ENCODE measurements around the gene C5orf15. TPM values are rescaled to one million over a fixed set of nuclear protein-coding genes. Genes with fewer than 3 reads are reported as not detected.

The C5orf15 gene
- total RNA-seq, 3 donors from 2014 or later, result 40.6 to 68.9 (median 41.0) TPM

- DNase-seq (ENCODE audit: low spot score in 2 of 2), result no peak
- Histone ChIP-seq H3K27me3 (no peaks in the 10 kb centered on the region), H3K27ac (no peak overlapping the region), H3K36me3 (no peaks in the 10 kb centered on the region), H3K9me3 (no peaks in the 10 kb centered on the region), H3K4me1 (no peaks in the 10 kb centered on the region), H3K4me3 (no peak overlapping the region)
- intact Hi-C loops (cut with DNase I; ENCODE audit: low total_unique reads), result no loop called here
- TF ChIP-seq CTCF (IDR thresholded peaks at IDR 0.05) (no peak), POLR2AphosphoS5 (IDR thresholded peaks at IDR 0.05) (no peak), POLR2A (IDR thresholded peaks at IDR 0.05) (no peak)
These were observed 44.1 kb downstream of the C5orf15 start for GRCh38 chr5:133924221-133924920.

- no peaks in the 10 kb centered on the region for H3K27me3 ChIP-seq
- intact Hi-C loops (cut with DNase I; ENCODE audit: low total_unique reads), result no loop called here
- DNase-seq (ENCODE audit: low spot score in 2 of 2), result no peak
- H3K4me1 ChIP-seq, result no peaks in the 10 kb centered on the region
- H3K36me3 ChIP-seq, result no peaks in the 10 kb centered on the region
- H3K4me3 ChIP-seq, result no peak overlapping the region
- H3K9me3 ChIP-seq, result no peaks in the 10 kb centered on the region
- TF ChIP-seq CTCF (IDR thresholded peaks at IDR 0.05) (no peak), POLR2A (IDR thresholded peaks at IDR 0.05) (no peak), POLR2AphosphoS5 (IDR thresholded peaks at IDR 0.05) (no peak)
- no peak overlapping the region for H3K27ac ChIP-seq
These were observed 46.4 kb downstream of the C5orf15 start for GRCh38 chr5:133921979-133922378.

DNA sequence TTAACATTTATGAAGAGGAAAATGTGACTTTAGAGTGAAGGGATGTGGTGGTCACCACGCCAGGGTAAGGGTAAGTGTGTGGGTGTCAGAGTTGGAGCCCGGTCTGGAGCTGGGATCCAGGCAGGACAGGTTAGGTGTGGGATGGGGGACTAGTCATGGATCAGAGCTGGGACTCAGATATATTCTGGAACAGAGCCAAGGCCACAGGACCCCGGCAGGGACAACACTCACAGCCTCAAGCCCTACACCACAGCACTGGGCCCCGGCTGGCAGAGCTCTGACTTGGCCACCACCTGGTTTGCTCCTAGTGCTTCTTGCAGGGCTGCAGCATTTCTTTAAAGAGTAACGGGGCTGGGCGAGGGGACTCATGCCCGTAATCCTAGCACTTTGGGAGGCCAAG is 47.4 kb downstream of the C5orf15 start:
- no peak overlapping the region for H3K27ac ChIP-seq
- no peaks in the 10 kb centered on the region for H3K36me3 ChIP-seq
- H3K9me3 ChIP-seq, result no peaks in the 10 kb centered on the region
- H3K4me1 ChIP-seq, result no peaks in the 10 kb centered on the region
- intact Hi-C loops (cut with DNase I; ENCODE audit: low total_unique reads), result no loop called here
- no peak for TF ChIP-seq POLR2A (IDR thresholded peaks at IDR 0.05)
- no peak for TF ChIP-seq CTCF (IDR thresholded peaks at IDR 0.05)
- TF ChIP-seq POLR2AphosphoS5 (IDR thresholded peaks at IDR 0.05), result no peak
- H3K27me3 ChIP-seq, result no peaks in the 10 kb centered on the region
- no peak for DNase-seq (ENCODE audit: low spot score in 2 of 2)
- no peak overlapping the region for H3K4me3 ChIP-seq

GRCh38 chr5:133919148-133920136 is 49.0 kb downstream of the C5orf15 start:
- Histone ChIP-seq H3K27ac (no peak overlapping the region), H3K4me1 (no peaks in the 10 kb centered on the region), H3K36me3 (no peaks in the 10 kb centered on the region), H3K4me3 (no peak overlapping the region), H3K9me3 (no peaks in the 10 kb centered on the region), H3K27me3 (no peaks in the 10 kb centered on the region)
- no peak for DNase-seq (ENCODE audit: low spot score in 2 of 2)
- TF ChIP-seq POLR2A (IDR thresholded peaks at IDR 0.05), result no peak
- TF ChIP-seq POLR2AphosphoS5 (IDR thresholded peaks at IDR 0.05), result no peak
- no peak for TF ChIP-seq CTCF (IDR thresholded peaks at IDR 0.05)
- intact Hi-C loops (cut with DNase I; ENCODE audit: low total_unique reads), result no loop called here

- H3K4me1 ChIP-seq, result no peaks in the 10 kb centered on the region
- no peak overlapping the region for H3K27ac ChIP-seq
- no peaks in the 10 kb centered on the region for H3K36me3 ChIP-seq
- DNase-seq (ENCODE audit: low spot score in 2 of 2), result no peak
- no peak overlapping the region for H3K4me3 ChIP-seq
- TF ChIP-seq CTCF (IDR thresholded peaks at IDR 0.05) (no peak), POLR2A (IDR thresholded peaks at IDR 0.05) (no peak), POLR2AphosphoS5 (IDR thresholded peaks at IDR 0.05) (no peak)
- H3K9me3 ChIP-seq, result no peaks in the 10 kb centered on the region
- H3K27me3 ChIP-seq, result no peaks in the 10 kb centered on the region
- intact Hi-C loops (cut with DNase I; ENCODE audit: low total_unique reads), result no loop called here
These were observed 49.7 kb downstream of the C5orf15 start for GRCh38 chr5:133918731-133919130.
